Peyer's patch (tissue), 4 donors: ENCODE results near the gene DHX29.

Experiments
- POLR2A ChIP-seq, 2 donors: fragments of 450-650 bp; IDR thresholded peaks; one replicate each; pipeline ENCODE4 v1.5.1; 2017; ENCODE audit warnings: antibody characterized with exemption in 2 of 2, mild to moderate bottlenecking in 2 of 2, moderate library complexity in 2 of 2
- TF ChIP-seq, protein P1 (sequence below), 6 experiments: fragments of 450-650 bp in 4 of 6; fragments of 200-600 bp in 2 of 6; sonication (generic) in 1 of 6; IDR thresholded peaks; one replicate each; pipeline ENCODE4 v1.5.1; 2017 to 2019; ENCODE audit warnings: antibody characterized with exemption in 6 of 6, mild to moderate bottlenecking in 3 of 6, moderate library complexity in 1 of 6

DNA sequence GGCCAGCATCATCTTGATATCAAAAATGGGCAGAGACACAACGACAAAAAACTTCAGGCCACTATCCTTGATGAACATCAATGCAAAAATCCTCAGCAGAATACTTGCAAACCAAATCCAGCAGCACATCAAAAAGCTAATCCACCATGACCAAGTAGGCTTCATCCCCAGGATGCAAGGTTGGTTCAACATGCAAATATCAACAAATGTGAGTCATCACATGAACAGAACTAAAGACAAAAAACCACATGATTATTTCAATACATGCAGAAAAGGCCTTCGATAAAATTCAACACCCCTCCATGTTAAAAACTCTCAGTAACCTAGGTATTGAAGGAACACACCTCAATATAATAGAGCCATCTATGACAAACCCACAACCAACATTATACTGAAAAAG, 8.8 kb upstream of the DHX29 start:
- TF ChIP-seq, protein P1, sequence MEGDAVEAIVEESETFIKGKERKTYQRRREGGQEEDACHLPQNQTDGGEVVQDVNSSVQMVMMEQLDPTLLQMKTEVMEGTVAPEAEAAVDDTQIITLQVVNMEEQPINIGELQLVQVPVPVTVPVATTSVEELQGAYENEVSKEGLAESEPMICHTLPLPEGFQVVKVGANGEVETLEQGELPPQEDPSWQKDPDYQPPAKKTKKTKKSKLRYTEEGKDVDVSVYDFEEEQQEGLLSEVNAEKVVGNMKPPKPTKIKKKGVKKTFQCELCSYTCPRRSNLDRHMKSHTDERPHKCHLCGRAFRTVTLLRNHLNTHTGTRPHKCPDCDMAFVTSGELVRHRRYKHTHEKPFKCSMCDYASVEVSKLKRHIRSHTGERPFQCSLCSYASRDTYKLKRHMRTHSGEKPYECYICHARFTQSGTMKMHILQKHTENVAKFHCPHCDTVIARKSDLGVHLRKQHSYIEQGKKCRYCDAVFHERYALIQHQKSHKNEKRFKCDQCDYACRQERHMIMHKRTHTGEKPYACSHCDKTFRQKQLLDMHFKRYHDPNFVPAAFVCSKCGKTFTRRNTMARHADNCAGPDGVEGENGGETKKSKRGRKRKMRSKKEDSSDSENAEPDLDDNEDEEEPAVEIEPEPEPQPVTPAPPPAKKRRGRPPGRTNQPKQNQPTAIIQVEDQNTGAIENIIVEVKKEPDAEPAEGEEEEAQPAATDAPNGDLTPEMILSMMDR (IDR thresholded peaks at IDR 0.05), result no peak
- no peak for TF ChIP-seq POLR2A (IDR thresholded peaks at IDR 0.05)
